HepG2 (cell line): ENCODE results near the gene SAP25. TPM values are rescaled to one million over a fixed set of nuclear protein-coding genes. Genes with fewer than 3 reads are reported as not detected.

Experiments
- ATAC-seq: fragments of 200-7000 bp; cut with Tn5 transposase; 3 replicates; pipeline ENCODE4 v1.9.1; 2020; ENCODE audit warnings: mild to moderate bottlenecking, moderate library complexity
- BruUV-seq: library from RNA; stranded (reverse); fragments of 400-500 nt; replicated peaks from 2 replicates; lab custom pipeline; 2021; lab: Mats Ljungman, UMichigan
- CTCF ChIA-PET: fragments of 300-600 bp; formaldehyde crosslinking; extraction: SDS; loops from one replicate; lab custom pipeline; 2021; ENCODE audit warnings: low total read pairs, inconsistent platforms, low intra/inter-chr PET ratio; lab: Yijun Ruan, JAX
- POLR2A ChIA-PET: fragments of 350-600 bp; sonication (Branson Sonifier 250); formaldehyde crosslinking; loops from one replicate; lab custom pipeline; 2020; ENCODE audit warnings: antibody characterized with exemption, inconsistent platforms; lab: Yijun Ruan, JAX
- DNase-seq: peaks from one replicate; pipeline ENCODE4 v3.0.0-alpha.2; 2015; ENCODE audit warnings: low spot score
- FAIRE-seq: peaks from 3 replicates; lab custom pipeline; 2011; peaks lifted over from hg19 to GRCh38; lab: Jason Lieb, UNC
- H2AFZ ChIP-seq: one replicate; pipeline ENCODE4 v1.6.1; 2011; ENCODE audit warnings: low read length, inconsistent platforms
- H3K27ac ChIP-seq: fragments of 300-600 bp; 3 replicates; pipeline ENCODE4 v1.8.0; 2011; ENCODE audit warnings: mixed run types, mild to moderate bottlenecking, mixed read lengths, low read length, inconsistent platforms; ENCODE audit not compliant: insufficient read depth; ENCODE audit errors: extremely low read length
- H3K27me3 ChIP-seq, 2 experiments: fragments of 200-600 bp in 1 of 2; 2 replicates in 1 of 2; 3 replicates in 1 of 2; pipeline versions ENCODE4 v1.6.0 to v1.8.0; 2011; ENCODE audit warnings: low read length in 2 of 2, mild to moderate bottlenecking in 2 of 2, moderate library complexity in 2 of 2, inconsistent platforms in 1 of 2; ENCODE audit not compliant: insufficient read depth in 2 of 2, control insufficient read depth in 1 of 2
- H3K36me3 ChIP-seq, 2 experiments: fragments of 200-600 bp in 1 of 2; replicated peaks in 1 of 2; 2 replicates in 1 of 2; 3 replicates in 1 of 2; pipeline versions ENCODE4 v1.5.1 to v1.8.0; 2011; ENCODE audit warnings: low read length in 2 of 2, inconsistent platforms in 1 of 2; ENCODE audit not compliant: insufficient read depth in 2 of 2, control insufficient read depth in 1 of 2
- H3K4me1 ChIP-seq: 2 replicates; pipeline ENCODE4 v1.5.1; 2012; ENCODE audit warnings: low read length, inconsistent platforms; ENCODE audit not compliant: insufficient read depth
- H3K4me2 ChIP-seq: 2 replicates; pipeline ENCODE4 v1.6.0; 2011; ENCODE audit warnings: low read depth, low read length, inconsistent platforms
- H3K4me3 ChIP-seq, 3 experiments: fragments of 200-600 bp in 1 of 3; sonication (generic), shearing (Covaris generic) in 1 of 3; replicated peaks in 1 of 3; 2 replicates each; pipeline ENCODE4 v1.5.1; 2011 to 2016; ENCODE audit warnings: low read length in 3 of 3, inconsistent platforms in 2 of 3, low read depth in 2 of 3, mild to moderate bottlenecking in 2 of 3, control low read depth in 1 of 3, mixed read lengths in 1 of 3; ENCODE audit not compliant: insufficient read depth in 1 of 3
- H3K79me2 ChIP-seq: one replicate; pipeline ENCODE4 v1.6.1; 2011; ENCODE audit warnings: low read length, inconsistent platforms; ENCODE audit not compliant: insufficient read depth
- H3K9ac ChIP-seq: 2 replicates; pipeline ENCODE4 v1.6.0; 2011; ENCODE audit warnings: mild to moderate bottlenecking, low read depth, low read length, inconsistent platforms; ENCODE audit not compliant: insufficient read depth
- H3K9me3 ChIP-seq: 2 replicates; pipeline ENCODE4 v1.5.1; 2012; ENCODE audit warnings: mild to moderate bottlenecking, low read length
- H4K20me1 ChIP-seq: 2 replicates; pipeline ENCODE4 v1.6.0; 2011; ENCODE audit warnings: inconsistent platforms, mild to moderate bottlenecking, low read length, moderate library complexity; ENCODE audit not compliant: insufficient read depth
- ARNT ChIP-seq: fragments of 450-650 bp; IDR thresholded peaks from 2 replicates; pipeline ENCODE4 v1.6.1; 2017
- CCAR2 ChIP-seq: fragments of 200-400 bp; formaldehyde crosslinking; optimal IDR thresholded peaks from 2 replicates; pipeline ENCODE3; 2018; ENCODE audit warnings: low read depth, mild to moderate bottlenecking, low read length, moderate library complexity
- ELF1 ChIP-seq: sonication (generic); formaldehyde crosslinking; IDR thresholded peaks from 2 replicates; pipeline ENCODE4 v1.4.0; 2020; ENCODE audit warnings: missing genetic modification reagents
- NFKBIZ ChIP-seq: IDR thresholded peaks from 2 replicates; pipeline ENCODE4 v1.6.1; 2018; ENCODE audit warnings: missing genetic modification reagents, missing compliant biosample characterization
- SP4 ChIP-seq: sonication (generic); formaldehyde crosslinking; IDR thresholded peaks from 2 replicates; pipeline ENCODE4 v1.8.1; 2023; ENCODE audit warnings: mild to moderate bottlenecking, missing genetic modification reagents
- ZNF263 ChIP-seq: sonication (generic); formaldehyde crosslinking; IDR thresholded peaks from 2 replicates; pipeline ENCODE4 v1.4.0; 2020; ENCODE audit warnings: missing genetic modification reagents
- ZNF770 ChIP-seq: sonication (generic); formaldehyde crosslinking; IDR thresholded peaks from 2 replicates; pipeline ENCODE4 v1.5.0; 2020; ENCODE audit warnings: mild to moderate bottlenecking, missing genetic modification reagents
- ZNF891 ChIP-seq: sonication (generic); formaldehyde crosslinking; IDR thresholded peaks from 2 replicates; pipeline ENCODE4 v1.5.0; 2020; ENCODE audit warnings: mild to moderate bottlenecking, missing genetic modification reagents
- WGBS: methylation state at CpG from one replicate; pipeline ENCODE4 v1.1.6; 2017; ENCODE audit warnings: low lambda C conversion rate; 5-methylcytosine and 5-hydroxymethylcytosine counted together
- in situ Hi-C: cut with HindIII; loops from 2 replicates; pipeline ENCODE4 v1.10.0; 2017; ENCODE audit warnings: low pct_unique_long_range_greater_than_20kb; ENCODE audit not compliant: extremely low pct_ligation_motif_present
- intact Hi-C: fragments of 100-400 bp; cut with micrococcal nuclease; formaldehyde crosslinking; loops from one replicate; pipeline ENCODE4 v1.10.0; 2022; ENCODE audit not compliant: unreplicated experiment
- polyA plus RNA-seq, 8 experiments: library from polyadenylated mRNA; depleted of rRNA in 3 of 8; stranded (reverse) in 7 of 8; unstranded in 1 of 8; fragments of >200 nt; fragmentation: Illumina TruSeq in 4 of 8; extraction: Trizol in 4 of 8; gene quantifications; 2 replicates each; pipeline versions ENCODE4 v1.2.1 to v1.2.3, GENCODE V29; 2011 to 2016; ENCODE audit warnings: low read depth in 4 of 8, missing spikeins in 1 of 8, mixed read lengths in 1 of 8; ENCODE audit not compliant: insufficient read depth in 1 of 8
- total RNA-seq, 5 experiments: library from RNA; depleted of rRNA; stranded (reverse); fragments of >200 nt; fragmentation: Illumina TruSeq; extraction: Trizol; gene quantifications; 2 replicates each; pipeline ENCODE4 v1.2.3, GENCODE V29; 2016; ENCODE audit warnings: low read depth in 1 of 5
- TF ChIP-seq, protein P1 (sequence below): sonication (generic); formaldehyde crosslinking; IDR thresholded peaks from one replicate; pipeline ENCODE4 v1.5.1; 2020; ENCODE audit warnings: mild to moderate bottlenecking, missing genetic modification reagents; ENCODE audit errors: not compliant biosample characterization

Gene SAP25
- total and polyA plus RNA-seq, 2 of the 13 experiments (the other 11 are each of a cell fraction or from before 2014, with no cell fraction given): 0.15 to 0.20 TPM

GRCh38 chr7:100607111-100607510 is 33.4 kb upstream of the SAP25 start:
- WGBS: 78% methylated on average over 6 of the region's 8 CpGs
- ChIA-PET CTCF (no interaction called here), POLR2A (interaction anchor here (1.6 kb wide), 1 partner anchor 21 kb away, joined by 6 read pairs; the partner anchor contains the start of genes FBXO24 and LRCH4)
- intact Hi-C loops (no loop called here), in situ Hi-C loops (no loop called here)
- FAIRE-seq (no peak), DNase-seq (no peak), ATAC-seq (no peak)
- BruUV-seq: no TSS peak
- no peaks in the 10 kb centered on the region for H3K36me3 ChIP-seq
- no peaks in the 10 kb centered on the region for H3K27me3 ChIP-seq
- no peak overlapping the region for H3K4me2 ChIP-seq
- no peak overlapping the region for H3K27ac ChIP-seq
- peaks cover 33% of the 10 kb centered on the region for H3K4me1 ChIP-seq
- H3K79me2 ChIP-seq: no peaks in the 10 kb centered on the region
- H4K20me1 ChIP-seq: no peaks in the 10 kb centered on the region
- no peak overlapping the region for H3K4me3 ChIP-seq
- no peak for TF ChIP-seq ZNF891
- TF ChIP-seq ZNF263 (CRISPR knock-in tag): peak; percentile 58; the same call in 1 of the 2 replicates
- peak; percentile 48; the same call in 1 of the 2 replicates for TF ChIP-seq ZNF770 (CRISPR knock-in tag)
- no peak overlapping the region for H3K9ac ChIP-seq
- H3K9me3 ChIP-seq: no peaks in the 10 kb centered on the region
- H2AFZ ChIP-seq: no peak overlapping the region

GRCh38 chr7:100606313-100606712 is 32.6 kb upstream of the SAP25 start:
- CTCF ChIA-PET: no interaction called here
- no peak for TF ChIP-seq NFKBIZ (CRISPR knock-in tag)
- TF ChIP-seq ARNT: no peak
- no peak for TF ChIP-seq ELF1 (CRISPR knock-in tag)
- TF ChIP-seq CCAR2: no peak
- no peak for TF ChIP-seq SP4 (CRISPR knock-in tag)
- TF ChIP-seq, protein P1, sequence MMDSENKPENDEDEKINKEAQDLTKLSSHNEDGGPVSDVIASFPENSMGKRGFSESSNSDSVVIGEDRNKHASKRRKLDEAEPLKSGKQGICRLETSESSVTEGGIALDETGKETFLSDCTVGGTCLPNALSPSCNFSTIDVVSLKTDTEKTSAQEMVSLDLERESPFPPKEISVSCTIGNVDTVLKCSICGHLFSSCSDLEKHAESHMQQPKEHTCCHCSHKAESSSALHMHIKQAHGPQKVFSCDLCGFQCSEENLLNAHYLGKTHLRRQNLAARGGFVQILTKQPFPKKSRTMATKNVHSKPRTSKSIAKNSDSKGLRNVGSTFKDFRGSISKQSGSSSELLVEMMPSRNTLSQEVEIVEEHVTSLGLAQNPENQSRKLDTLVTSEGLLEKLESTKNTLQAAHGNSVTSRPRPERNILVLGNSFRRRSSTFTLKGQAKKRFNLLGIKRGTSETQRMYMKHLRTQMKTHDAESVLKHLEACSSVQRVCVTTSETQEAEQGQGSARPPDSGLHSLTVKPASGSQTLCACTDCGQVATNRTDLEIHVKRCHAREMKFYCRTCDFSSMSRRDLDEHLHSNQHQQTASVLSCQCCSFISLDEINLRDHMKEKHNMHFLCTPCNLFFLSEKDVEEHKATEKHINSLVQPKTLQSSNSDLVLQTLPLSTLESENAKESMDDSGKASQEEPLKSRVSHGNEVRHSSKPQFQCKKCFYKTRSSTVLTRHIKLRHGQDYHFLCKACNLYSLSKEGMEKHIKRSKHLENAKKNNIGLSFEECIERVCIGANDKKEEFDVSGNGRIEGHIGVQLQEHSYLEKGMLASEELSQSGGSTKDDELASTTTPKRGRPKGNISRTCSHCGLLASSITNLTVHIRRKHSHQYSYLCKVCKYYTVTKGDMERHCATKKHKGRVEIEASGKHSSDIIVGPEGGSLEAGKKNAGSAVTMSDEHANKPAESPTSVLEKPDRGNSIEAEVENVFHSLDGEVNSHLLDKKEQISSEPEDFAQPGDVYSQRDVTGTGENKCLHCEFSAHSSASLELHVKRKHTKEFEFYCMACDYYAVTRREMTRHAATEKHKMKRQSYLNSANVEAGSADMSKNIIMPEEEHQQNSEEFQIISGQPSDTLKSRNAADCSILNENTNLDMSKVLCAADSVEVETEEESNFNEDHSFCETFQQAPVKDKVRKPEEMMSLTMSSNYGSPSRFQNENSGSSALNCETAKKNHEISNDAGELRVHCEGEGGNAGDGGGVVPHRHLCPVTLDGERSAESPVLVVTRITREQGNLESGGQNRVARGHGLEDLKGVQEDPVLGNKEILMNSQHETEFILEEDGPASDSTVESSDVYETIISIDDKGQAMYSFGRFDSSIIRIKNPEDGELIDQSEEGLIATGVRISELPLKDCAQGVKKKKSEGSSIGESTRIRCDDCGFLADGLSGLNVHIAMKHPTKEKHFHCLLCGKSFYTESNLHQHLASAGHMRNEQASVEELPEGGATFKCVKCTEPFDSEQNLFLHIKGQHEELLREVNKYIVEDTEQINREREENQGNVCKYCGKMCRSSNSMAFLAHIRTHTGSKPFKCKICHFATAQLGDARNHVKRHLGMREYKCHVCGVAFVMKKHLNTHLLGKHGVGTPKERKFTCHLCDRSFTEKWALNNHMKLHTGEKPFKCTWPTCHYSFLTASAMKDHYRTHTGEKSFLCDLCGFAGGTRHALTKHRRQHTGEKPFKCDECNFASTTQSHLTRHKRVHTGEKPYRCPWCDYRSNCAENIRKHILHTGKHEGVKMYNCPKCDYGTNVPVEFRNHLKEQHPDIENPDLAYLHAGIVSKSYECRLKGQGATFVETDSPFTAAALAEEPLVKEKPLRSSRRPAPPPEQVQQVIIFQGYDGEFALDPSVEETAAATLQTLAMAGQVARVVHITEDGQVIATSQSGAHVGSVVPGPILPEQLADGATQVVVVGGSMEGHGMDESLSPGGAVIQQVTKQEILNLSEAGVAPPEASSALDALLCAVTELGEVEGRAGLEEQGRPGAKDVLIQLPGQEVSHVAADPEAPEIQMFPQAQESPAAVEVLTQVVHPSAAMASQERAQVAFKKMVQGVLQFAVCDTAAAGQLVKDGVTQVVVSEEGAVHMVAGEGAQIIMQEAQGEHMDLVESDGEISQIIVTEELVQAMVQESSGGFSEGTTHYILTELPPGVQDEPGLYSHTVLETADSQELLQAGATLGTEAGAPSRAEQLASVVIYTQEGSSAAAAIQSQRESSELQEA (CRISPR knock-in tag): no peak

More at GRCh38 chr7:100606313-100606712, 32.6 kb upstream of the SAP25 start:
- no peak overlapping the region for H2AFZ ChIP-seq
- H3K27me3 ChIP-seq: no peaks in the 10 kb centered on the region
- no TSS peak for BruUV-seq
- H3K4me1 ChIP-seq: peaks cover 39% of the 10 kb centered on the region
- no peaks in the 10 kb centered on the region for H4K20me1 ChIP-seq
- in situ Hi-C loops: no loop called here
- H3K9ac ChIP-seq: no peak overlapping the region
- intact Hi-C loops: no loop called here
- POLR2A ChIA-PET: interaction anchor here (1.6 kb wide), 1 partner anchor 20 kb away, joined by 6 read pairs; the partner anchor contains the start of genes FBXO24 and LRCH4
- no peak for DNase-seq
- no peaks in the 10 kb centered on the region for H3K36me3 ChIP-seq
- H3K27ac ChIP-seq: no peak overlapping the region
- H3K4me3 ChIP-seq: no peak overlapping the region
- H3K9me3 ChIP-seq: no peaks in the 10 kb centered on the region
- FAIRE-seq: no peak
- no peaks in the 10 kb centered on the region for H3K79me2 ChIP-seq
- no peak for ATAC-seq
- no peak overlapping the region for H3K4me2 ChIP-seq
- WGBS: 83% methylated on average over 12 of the region's 12 CpGs
